Testis (tissue), 3 donors: ENCODE measurements around the gene PEPD. TPM values are rescaled to one million over a fixed set of nuclear protein-coding genes. Genes with fewer than 3 reads are reported as not detected.

Experiments used
- DNase-seq: peaks from one replicate; pipeline ENCODE4 v3.0.0-alpha.2; 2019
- H3K27ac ChIP-seq, 2 donors: fragments of 200-600 bp; sonication (generic); one replicate each; pipeline ENCODE4 v1.5.1; 2019
- H3K27me3 ChIP-seq: fragments of 200-600 bp; sonication (generic); one replicate; pipeline ENCODE4 v1.5.1; 2019
- H3K36me3 ChIP-seq: fragments of 200-600 bp; sonication (generic); one replicate; pipeline ENCODE4 v1.5.1; 2017; ENCODE audit warnings: low read depth; ENCODE audit errors: missing control alignments
- H3K4me1 ChIP-seq: fragments of 200-600 bp; sonication (generic); one replicate; pipeline ENCODE4 v1.5.1; 2019
- H3K4me3 ChIP-seq, 2 donors: fragments of 200-600 bp; sonication (generic); one replicate each; pipeline ENCODE4 v1.5.1; 2017 to 2019
- H3K9me3 ChIP-seq: fragments of 200-600 bp; sonication (generic); one replicate; pipeline ENCODE4 v1.5.1; 2017
- CTCF ChIP-seq, 3 experiments: fragments of 450-650 bp in 2 of 3; fragments of 200-600 bp in 1 of 3; sonication (generic) in 1 of 3; IDR thresholded peaks; one replicate each; pipeline ENCODE4 v1.5.1; 2016 to 2019; ENCODE audit warnings: antibody characterized with exemption in 3 of 3, mild to moderate bottlenecking in 2 of 3, moderate library complexity in 1 of 3
- POLR2A ChIP-seq: fragments of 450-650 bp; IDR thresholded peaks from one replicate; pipeline ENCODE4 v1.6.1; 2017; ENCODE audit warnings: antibody characterized with exemption, mild to moderate bottlenecking, moderate library complexity
- WGBS, 2 donors: methylation state at CpG; one replicate each; pipeline ENCODE4 v1.1.5; 2018; 5-methylcytosine and 5-hydroxymethylcytosine counted together
- intact Hi-C: fragments of 100-400 bp; cut with DNase I; formaldehyde crosslinking; loops from one replicate; pipeline ENCODE4 v1.15.1; 2023; ENCODE audit warnings: low total_unique reads
- polyA plus RNA-seq: library from polyadenylated mRNA; stranded (reverse); fragments of 350-450 nt; fragmentation: Illumina TruSeq; extraction: RNeasy Lipid Tissue Mini Kit (QIAGEN cat#74804); gene quantifications from one replicate; pipeline ENCODE4 v1.2.3, GENCODE V29; 2014; ENCODE audit warnings: low read depth, low replicate concordance; ENCODE audit not compliant: insufficient read depth
- total RNA-seq, 2 donors: library from RNA; depleted of rRNA; stranded (reverse); fragments of >200 nt; gene quantifications; one replicate each; pipeline ENCODE4 v1.2.3, GENCODE V29; 2016

PEPD gene
- total and polyA plus RNA-seq, 3 donors from 2014 or later: 51.1 to 87.9 (median 58.0) TPM

- no peaks in the 10 kb centered on the region for H3K9me3 ChIP-seq
- TF ChIP-seq POLR2A: no peak
- no peak for TF ChIP-seq CTCF (IDR thresholded peaks at IDR 0.05)
- H3K36me3 ChIP-seq: no peaks in the 10 kb centered on the region
- intact Hi-C loops: no loop called here
- peaks cover 7% of the 10 kb centered on the region for H3K4me1 ChIP-seq
- H3K4me3 ChIP-seq: no peak overlapping the region
- no peak for DNase-seq
- WGBS, 2 donors: 85 to 91% methylated on average over 9 of the region's 9 CpGs
- H3K27me3 ChIP-seq: no peaks in the 10 kb centered on the region
- no peak overlapping the region for H3K27ac ChIP-seq
Observed at GRCh38 chr19:33517922-33518321, 3.7 kb downstream of the PEPD start.

GRCh38 chr19:33515921-33516320, 5.7 kb downstream of the PEPD start:
- Histone ChIP-seq H3K36me3 (no peaks in the 10 kb centered on the region), H3K27ac (no peak overlapping the region), H3K4me1 (peaks cover 6% of the 10 kb centered on the region), H3K9me3 (no peaks in the 10 kb centered on the region), H3K4me3 (no peak overlapping the region), H3K27me3 (no peaks in the 10 kb centered on the region)
- no peak for TF ChIP-seq POLR2A
- TF ChIP-seq CTCF (IDR thresholded peaks at IDR 0.05): no peak
- 74 to 83% methylated on average over 4 of the region's 4 CpGs for WGBS, 2 donors
- intact Hi-C loops: no loop called here
- no peak for DNase-seq

GRCh38 chr19:33514885-33515551, 6.6 kb downstream of the PEPD start:
- intact Hi-C loops: no loop called here

GRCh38 chr19:33513424-33513823, 8.2 kb downstream of the PEPD start:
- no peak overlapping the region for H3K4me3 ChIP-seq

More at GRCh38 chr19:33514885-33515551, 6.6 kb downstream of the PEPD start:
- Histone ChIP-seq H3K9me3 (no peaks in the 10 kb centered on the region), H3K36me3 (no peaks in the 10 kb centered on the region), H3K27me3 (no peaks in the 10 kb centered on the region), H3K27ac (no peak overlapping the region), H3K4me3 (no peak overlapping the region), H3K4me1 (no peaks in the 10 kb centered on the region)
- no peak for DNase-seq
- 82 to 86% methylated on average over 23 to 25 of the region's 25 CpGs for WGBS, 2 donors
- TF ChIP-seq POLR2A (no peak), CTCF (IDR thresholded peaks at IDR 0.05) (no peak)

More at GRCh38 chr19:33513424-33513823, 8.2 kb downstream of the PEPD start:
- Histone ChIP-seq H3K27me3 (no peaks in the 10 kb centered on the region), H3K9me3 (no peaks in the 10 kb centered on the region), H3K27ac (no peak overlapping the region), H3K4me1 (no peaks in the 10 kb centered on the region), H3K36me3 (no peaks in the 10 kb centered on the region)
- 95 to 96% methylated on average over 9 of the region's 9 CpGs for WGBS, 2 donors
- DNase-seq: no peak
- intact Hi-C loops: no loop called here
- TF ChIP-seq CTCF (IDR thresholded peaks at IDR 0.05): no peak
- no peak for TF ChIP-seq POLR2A
